SK-N-SH (cell line): ENCODE data around the gene CCND2. TPM values are rescaled to one million over a fixed set of nuclear protein-coding genes. Genes with fewer than 3 reads are reported as not detected.

Source experiments
- CTCF ChIA-PET: fragments of 300-600, 350-600 bp; formaldehyde crosslinking; extraction: SDS; loops from one replicate; lab custom pipeline; 2021; lab: Yijun Ruan, JAX
- POLR2A ChIA-PET: fragments of 350-600 bp; sonication (Branson Sonifier 250); formaldehyde crosslinking; extraction: SDS; loops from one replicate; lab custom pipeline; 2020; ENCODE audit warnings: antibody characterized with exemption, inconsistent platforms; lab: Yijun Ruan, JAX
- DNase-seq: peaks from one replicate; pipeline ENCODE4 v3.0.0; 2012
- H2AFZ ChIP-seq: fragments of 200-600 bp; sonication (generic); 2 replicates; pipeline ENCODE4 v1.8.1; 2016; ENCODE audit warnings: antibody characterized with exemption, mild to moderate bottlenecking, low read depth
- H3F3A ChIP-seq: fragments of 200-600 bp; sonication (generic); replicated peaks from 2 replicates; pipeline ENCODE3; 2016; ENCODE audit warnings: antibody characterized with exemption, mild to moderate bottlenecking; ENCODE audit not compliant: insufficient read depth
- H3K27ac ChIP-seq, 2 experiments: fragments of 200-500 bp in 1 of 2; fragments of 200-600 bp in 1 of 2; sonication (Bioruptor generic) in 1 of 2; sonication (generic), shearing (Covaris generic) in 1 of 2; 2 replicates each; pipeline versions ENCODE4 v1.5.1 to v1.6.1; 2014 to 2016; ENCODE audit warnings: low read depth in 2 of 2, inconsistent platforms in 1 of 2, low read length in 1 of 2, mild to moderate bottlenecking in 1 of 2, mixed read lengths in 1 of 2
- H3K27me3 ChIP-seq: fragments of 200-600 bp; sonication (generic), shearing (Covaris generic); 2 replicates; pipeline ENCODE4 v1.6.1; 2016; ENCODE audit warnings: mixed run types; ENCODE audit not compliant: insufficient read depth
- H3K36me3 ChIP-seq, 2 experiments: fragments of 200-500 bp in 1 of 2; fragments of 200-600 bp in 1 of 2; sonication (Bioruptor generic) in 1 of 2; sonication (generic) in 1 of 2; replicated peaks in 1 of 2; 2 replicates each; pipeline versions ENCODE3 to v1.5.1; 2014 to 2016; ENCODE audit warnings: low read length in 1 of 2, mild to moderate bottlenecking in 1 of 2; ENCODE audit not compliant: insufficient read depth in 2 of 2, control insufficient read depth in 1 of 2
- H3K4me1 ChIP-seq, 2 experiments: fragments of 200-500 bp in 1 of 2; fragments of 200-600 bp in 1 of 2; sonication (Bioruptor generic) in 1 of 2; sonication (generic), shearing (Covaris generic) in 1 of 2; 2 replicates each; pipeline versions ENCODE4 v1.5.1 to v1.6.1; 2014 to 2016; ENCODE audit warnings: low read depth in 1 of 2, low read length in 1 of 2, mixed run types in 1 of 2; ENCODE audit not compliant: insufficient read depth in 2 of 2, control insufficient read depth in 1 of 2
- H3K4me2 ChIP-seq: fragments of 200-600 bp; sonication (generic), shearing (Covaris generic); 2 replicates; pipeline ENCODE4 v1.6.1; 2017; ENCODE audit warnings: mixed run types
- H3K4me3 ChIP-seq, 2 experiments: fragments of 200-500 bp in 1 of 2; fragments of 200-600 bp in 1 of 2; sonication (Bioruptor generic) in 1 of 2; sonication (generic), shearing (Covaris generic) in 1 of 2; 2 replicates each; pipeline versions ENCODE4 v1.5.1 to v1.8.1; 2014 to 2016; ENCODE audit warnings: low read depth in 2 of 2, inconsistent platforms in 1 of 2, low read length in 1 of 2, mild to moderate bottlenecking in 1 of 2, mixed read lengths in 1 of 2, moderate library complexity in 1 of 2
- H3K79me2 ChIP-seq: fragments of 200-600 bp; sonication (generic); 2 replicates; pipeline ENCODE4 v1.8.1; 2017; ENCODE audit warnings: mild to moderate bottlenecking; ENCODE audit not compliant: insufficient read depth
- H3K9ac ChIP-seq: fragments of 200-600 bp; sonication (generic); 2 replicates; pipeline ENCODE4 v1.6.1; 2017; ENCODE audit warnings: mixed run types
- H3K9me2 ChIP-seq: fragments of 200-600 bp; sonication (generic); 2 replicates; pipeline ENCODE4 v1.6.1; 2017; ENCODE audit warnings: mixed run types
- H3K9me3 ChIP-seq: fragments of 200-600 bp; sonication (generic); 2 replicates; pipeline ENCODE4 v1.6.1; 2017; ENCODE audit warnings: mixed run types, mild to moderate bottlenecking, moderate library complexity
- H4K20me1 ChIP-seq: fragments of 200-600 bp; sonication (generic); 2 replicates; pipeline ENCODE4 v1.6.1; 2017; ENCODE audit warnings: mild to moderate bottlenecking, mixed run types; ENCODE audit not compliant: insufficient read depth
- EZH2phosphoT487 ChIP-seq: fragments of 200-600 bp; sonication (generic); IDR thresholded peaks from 2 replicates; pipeline ENCODE4 v1.6.1; 2017; ENCODE audit warnings: low read depth, mixed run types, mild to moderate bottlenecking, antibody characterized with exemption, moderate library complexity, borderline replicate concordance
- FOSL2 ChIP-seq: IDR thresholded peaks from 2 replicates; pipeline ENCODE4 v1.4.0; 2012; ENCODE audit warnings: low read depth, mild to moderate bottlenecking, moderate library complexity, borderline replicate concordance
- FOXJ3 ChIP-seq: sonication (generic); formaldehyde crosslinking; IDR thresholded peaks from 2 replicates; pipeline ENCODE4 v1.5.1; 2020; ENCODE audit warnings: mild to moderate bottlenecking, missing genetic modification reagents
- GABPA ChIP-seq: IDR thresholded peaks from 2 replicates; pipeline ENCODE4 v1.4.0; 2012; ENCODE audit warnings: low read depth, mild to moderate bottlenecking
- GATA2 ChIP-seq: sonication (generic); formaldehyde crosslinking; IDR thresholded peaks from 2 replicates; pipeline ENCODE4 v1.5.0; 2020; ENCODE audit warnings: mild to moderate bottlenecking, missing genetic modification reagents
- MEF2A ChIP-seq: IDR thresholded peaks from 2 replicates; pipeline ENCODE4 v1.4.0; 2012; ENCODE audit warnings: low read depth, borderline replicate concordance
- NFIC ChIP-seq: IDR thresholded peaks from 2 replicates; pipeline ENCODE4 v1.4.0; 2012; ENCODE audit warnings: borderline replicate concordance
- NRF1 ChIP-seq: IDR thresholded peaks from 2 replicates; pipeline ENCODE4 v1.6.1; 2012; ENCODE audit warnings: low read depth, mild to moderate bottlenecking, low read length
- POLR2AphosphoS5 ChIP-seq: IDR thresholded peaks from 2 replicates; pipeline ENCODE4 v1.6.1; 2012; ENCODE audit warnings: low read depth, low read length
- TAF1 ChIP-seq: IDR thresholded peaks from 2 replicates; pipeline ENCODE4 v1.6.1; 2012; ENCODE audit warnings: low read depth, mild to moderate bottlenecking, low read length, moderate library complexity, borderline replicate concordance
- TCF12 ChIP-seq: IDR thresholded peaks from 2 replicates; pipeline ENCODE4 v1.4.0; 2012
- YY1 ChIP-seq: IDR thresholded peaks from 2 replicates; pipeline ENCODE4 v1.4.0; 2012; ENCODE audit warnings: low read depth, mild to moderate bottlenecking
- WGBS: methylation state at CpG from one replicate; pipeline ENCODE4 v1.1.6; 2017; ENCODE audit warnings: low lambda C conversion rate; 5-methylcytosine and 5-hydroxymethylcytosine counted together
- polyA plus RNA-seq, 3 experiments: library from polyadenylated mRNA; depleted of rRNA; stranded (reverse); fragments of >200 nt; gene quantifications; 2 replicates each; pipeline ENCODE4 v1.2.3, GENCODE V29; 2012
- TF ChIP-seq, protein P1 (sequence below): IDR thresholded peaks from 2 replicates; pipeline ENCODE4 v1.6.1; 2012; ENCODE audit warnings: mild to moderate bottlenecking, low read depth, low read length, moderate library complexity
- TF ChIP-seq, protein P2 (sequence below): IDR thresholded peaks from 2 replicates; pipeline ENCODE4 v1.4.0; 2012; ENCODE audit warnings: low read depth
- TF ChIP-seq, protein P3 (sequence below): IDR thresholded peaks from 2 replicates; pipeline ENCODE4 v1.4.0; 2012; ENCODE audit warnings: low read depth, borderline replicate concordance

Gene CCND2
- polyA plus RNA-seq, 1 of the 3 experiments (the other 2 are of a cell fraction): not detected

DNA sequence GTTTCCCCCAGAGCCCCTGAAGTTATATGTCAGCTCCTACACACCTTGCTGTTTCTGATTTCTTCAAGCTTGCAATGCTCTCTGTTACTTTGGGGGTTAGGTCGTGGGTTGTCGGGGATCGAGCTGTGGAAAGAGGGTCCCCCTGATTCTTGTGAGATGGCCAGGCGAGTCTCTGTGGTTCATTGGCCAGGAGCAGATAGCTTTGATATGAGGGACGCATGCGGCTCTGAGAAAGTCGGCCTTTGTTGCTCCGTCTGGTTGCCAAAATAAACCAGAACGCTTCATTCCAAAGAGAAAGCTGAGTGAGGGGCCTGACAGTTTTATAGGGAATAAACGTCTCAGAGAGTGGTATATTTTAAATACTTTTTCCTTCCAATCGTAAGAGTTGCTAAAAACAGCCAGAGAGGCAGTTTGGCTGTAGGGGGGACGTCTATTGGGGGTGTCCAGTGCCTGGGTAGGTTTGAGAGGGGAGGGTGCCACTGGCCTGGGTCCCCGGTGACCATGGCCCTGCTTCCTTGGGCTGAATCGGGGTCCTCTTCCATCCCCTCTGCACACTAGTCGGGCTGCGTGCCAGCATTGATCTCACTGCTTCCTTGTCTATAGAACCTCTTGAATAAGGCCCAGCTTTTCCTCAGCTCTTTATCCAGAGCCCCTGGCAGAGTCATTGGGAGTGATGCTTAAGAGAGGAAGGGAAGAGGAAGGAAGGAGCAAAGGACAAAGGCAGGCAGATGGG, 18.9 kb downstream of the CCND2 start:
- Histone ChIP-seq H3K27ac (no peak overlapping the region), H2AFZ (no peak overlapping the region), H3K4me1 (no peaks in the 10 kb centered on the region), H3K36me3 (no peaks in the 10 kb centered on the region), H3K9me3 (no peaks in the 10 kb centered on the region), H4K20me1 (no peaks in the 10 kb centered on the region), H3K79me2 (no peaks in the 10 kb centered on the region), H3K9ac (no peak overlapping the region), H3K4me2 (no peak overlapping the region), H3K9me2 (no peaks in the 10 kb centered on the region), H3F3A (no peaks in the 10 kb centered on the region), H3K27me3 (peaks cover 100% of the 10 kb centered on the region), H3K4me3 (no peak overlapping the region)
- 14% methylated on average over 16 of the region's 16 CpGs for WGBS
- ChIA-PET CTCF (interaction anchor here (0.8 to 15.2 kb wide), 4 partner anchors 15 to 234 kb away, joined by 3 to 162 read pairs (median 10); no protein-coding TSS in a partner anchor), POLR2A (interaction anchor here (0.6 kb wide), 1 partner anchor 820 kb away, joined by 3 read pairs; no protein-coding TSS in a partner anchor)
- no peak for DNase-seq
- TF ChIP-seq TAF1 (no peak), POLR2AphosphoS5 (no peak), YY1 (no peak), MEF2A (no peak), FOSL2 (no peak), EZH2phosphoT487 (no peak), NRF1 (no peak), GATA2 (CRISPR knock-in tag) (no peak), FOXJ3 (CRISPR knock-in tag) (no peak), NFIC (no peak)
- TF ChIP-seq, protein P1, sequence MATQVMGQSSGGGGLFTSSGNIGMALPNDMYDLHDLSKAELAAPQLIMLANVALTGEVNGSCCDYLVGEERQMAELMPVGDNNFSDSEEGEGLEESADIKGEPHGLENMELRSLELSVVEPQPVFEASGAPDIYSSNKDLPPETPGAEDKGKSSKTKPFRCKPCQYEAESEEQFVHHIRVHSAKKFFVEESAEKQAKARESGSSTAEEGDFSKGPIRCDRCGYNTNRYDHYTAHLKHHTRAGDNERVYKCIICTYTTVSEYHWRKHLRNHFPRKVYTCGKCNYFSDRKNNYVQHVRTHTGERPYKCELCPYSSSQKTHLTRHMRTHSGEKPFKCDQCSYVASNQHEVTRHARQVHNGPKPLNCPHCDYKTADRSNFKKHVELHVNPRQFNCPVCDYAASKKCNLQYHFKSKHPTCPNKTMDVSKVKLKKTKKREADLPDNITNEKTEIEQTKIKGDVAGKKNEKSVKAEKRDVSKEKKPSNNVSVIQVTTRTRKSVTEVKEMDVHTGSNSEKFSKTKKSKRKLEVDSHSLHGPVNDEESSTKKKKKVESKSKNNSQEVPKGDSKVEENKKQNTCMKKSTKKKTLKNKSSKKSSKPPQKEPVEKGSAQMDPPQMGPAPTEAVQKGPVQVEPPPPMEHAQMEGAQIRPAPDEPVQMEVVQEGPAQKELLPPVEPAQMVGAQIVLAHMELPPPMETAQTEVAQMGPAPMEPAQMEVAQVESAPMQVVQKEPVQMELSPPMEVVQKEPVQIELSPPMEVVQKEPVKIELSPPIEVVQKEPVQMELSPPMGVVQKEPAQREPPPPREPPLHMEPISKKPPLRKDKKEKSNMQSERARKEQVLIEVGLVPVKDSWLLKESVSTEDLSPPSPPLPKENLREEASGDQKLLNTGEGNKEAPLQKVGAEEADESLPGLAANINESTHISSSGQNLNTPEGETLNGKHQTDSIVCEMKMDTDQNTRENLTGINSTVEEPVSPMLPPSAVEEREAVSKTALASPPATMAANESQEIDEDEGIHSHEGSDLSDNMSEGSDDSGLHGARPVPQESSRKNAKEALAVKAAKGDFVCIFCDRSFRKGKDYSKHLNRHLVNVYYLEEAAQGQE: no peak

DNA sequence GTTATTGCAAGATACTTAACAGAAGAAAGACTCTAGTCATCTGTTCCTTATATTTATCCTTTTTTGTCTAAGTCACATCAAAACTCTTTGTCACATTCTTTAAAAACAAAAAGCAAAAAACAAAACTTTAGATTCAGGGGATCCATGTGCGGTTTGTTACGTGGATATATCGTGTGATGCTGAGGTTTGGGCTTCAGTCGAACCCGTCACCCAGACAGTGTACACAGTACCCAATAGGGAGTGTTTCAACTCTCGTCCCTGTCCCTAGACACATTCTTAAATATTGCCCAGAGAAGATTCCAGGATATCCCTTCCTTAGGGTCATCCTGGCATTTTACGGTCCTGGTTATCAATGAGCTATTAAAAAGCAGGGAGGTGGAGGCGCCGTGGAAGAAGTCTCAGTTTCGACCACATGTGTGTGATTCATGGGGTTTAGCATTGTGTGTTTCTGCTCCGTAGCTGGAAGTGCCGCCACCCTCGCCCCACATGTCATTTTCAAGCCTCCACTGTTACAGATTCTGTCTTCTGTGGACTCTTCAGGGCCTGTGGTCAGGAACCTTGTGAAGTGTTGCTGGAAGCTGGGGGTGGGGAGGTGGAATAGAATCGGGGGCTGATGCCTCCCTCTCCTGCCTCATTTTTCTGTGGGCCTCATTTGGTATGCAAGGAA, 19.9 kb downstream of the CCND2 start:
- no peak for TF ChIP-seq TCF12
- TF ChIP-seq, protein P2, sequence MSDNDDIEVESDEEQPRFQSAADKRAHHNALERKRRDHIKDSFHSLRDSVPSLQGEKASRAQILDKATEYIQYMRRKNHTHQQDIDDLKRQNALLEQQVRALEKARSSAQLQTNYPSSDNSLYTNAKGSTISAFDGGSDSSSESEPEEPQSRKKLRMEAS: no peak
- TF ChIP-seq, protein P3, sequence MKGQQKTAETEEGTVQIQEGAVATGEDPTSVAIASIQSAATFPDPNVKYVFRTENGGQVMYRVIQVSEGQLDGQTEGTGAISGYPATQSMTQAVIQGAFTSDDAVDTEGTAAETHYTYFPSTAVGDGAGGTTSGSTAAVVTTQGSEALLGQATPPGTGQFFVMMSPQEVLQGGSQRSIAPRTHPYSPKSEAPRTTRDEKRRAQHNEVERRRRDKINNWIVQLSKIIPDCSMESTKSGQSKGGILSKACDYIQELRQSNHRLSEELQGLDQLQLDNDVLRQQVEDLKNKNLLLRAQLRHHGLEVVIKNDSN: no peak
- TF ChIP-seq EZH2phosphoT487: no peak
- TF ChIP-seq GABPA: no peak
- TF ChIP-seq NRF1: no peak
- H3K79me2 ChIP-seq: no peaks in the 10 kb centered on the region
- H3K4me1 ChIP-seq: no peaks in the 10 kb centered on the region
- H3K27ac ChIP-seq: no peak overlapping the region
- ChIA-PET POLR2A (no interaction called here), CTCF (interaction anchor here (2.3 to 15.2 kb wide), 2 partner anchors 14 to 16 kb away, joined by 14 to 162 read pairs; no protein-coding TSS in a partner anchor)
- no peak for DNase-seq
- WGBS: 24% methylated on average over 10 of the region's 14 CpGs
- H3K4me2 ChIP-seq: no peak overlapping the region
- no peaks in the 10 kb centered on the region for H3K9me3 ChIP-seq
- H2AFZ ChIP-seq: no peak overlapping the region
- no peaks in the 10 kb centered on the region for H3F3A ChIP-seq
- H3K9me2 ChIP-seq: no peaks in the 10 kb centered on the region
- no peaks in the 10 kb centered on the region for H4K20me1 ChIP-seq
- no peak overlapping the region for H3K9ac ChIP-seq
- no peaks in the 10 kb centered on the region for H3K36me3 ChIP-seq
- peaks cover 98% of the 10 kb centered on the region for H3K27me3 ChIP-seq
- no peak overlapping the region for H3K4me3 ChIP-seq
